K562 (cell line): ENCODE measurements around the gene THBS2. TPM values are rescaled to one million over a fixed set of nuclear protein-coding genes. Genes with fewer than 3 reads are reported as not detected.

Experiments used
- DDX20 ChIP-seq: fragments of 450-650 bp; IDR thresholded peaks from 2 replicates; pipeline ENCODE4 v1.6.1; 2016; ENCODE audit warnings: missing genetic modification characterization, low read depth, mild to moderate bottlenecking, missing compliant biosample characterization, moderate library complexity
- E2F3 ChIP-seq: fragments of 250-450 bp; sonication (Bioruptor Pico); IDR thresholded peaks from 2 replicates; pipeline ENCODE4 v1.4.0; 2020; ENCODE audit warnings: mild to moderate bottlenecking
- MAFF ChIP-seq: IDR thresholded peaks from 2 replicates; pipeline ENCODE4 v1.6.1; 2012; ENCODE audit warnings: low read length, improper control_type of control experiment
- MTA3 ChIP-seq: fragments of 450-650 bp; formaldehyde crosslinking; IDR thresholded peaks from 2 replicates; pipeline ENCODE4 v1.6.1; 2017; ENCODE audit warnings: mild to moderate bottlenecking, borderline replicate concordance
- RB1 ChIP-seq: fragments of 450-650 bp; IDR thresholded peaks from 2 replicates; pipeline ENCODE4 v1.6.1; 2017; ENCODE audit warnings: low read depth, mild to moderate bottlenecking
- ZNF444 ChIP-seq: fragments of 250-450 bp; sonication (Bioruptor Pico); IDR thresholded peaks from 2 replicates; pipeline ENCODE4 v1.4.0; 2020; ENCODE audit warnings: mild to moderate bottlenecking, moderate library complexity
- polyA plus RNA-seq, 8 experiments: library from polyadenylated mRNA; depleted of rRNA in 4 of 8; stranded (reverse) in 5 of 8; unstranded in 3 of 8; fragments of >200 nt; fragmentation: Nextera tagmentation in 2 of 8; fragmentation: Illumina TruSeq in 1 of 8; extraction: Ambion mirVana in 2 of 8; extraction: Trizol in 1 of 8; gene quantifications; 2 replicates each; pipeline versions ENCODE4 v1.2.1 to v1.2.3, GENCODE V29; 2011 to 2014; ENCODE audit warnings: inconsistent platforms in 1 of 8, missing spikeins in 1 of 8
- total RNA-seq, 7 experiments: library from RNA; depleted of rRNA in 6 of 7; stranded (reverse); fragments of >200 nt in 6 of 7; fragmentation: Illumina TruSeq in 2 of 7; extraction: Trizol in 2 of 7; gene quantifications; 2 replicates each; pipeline versions ENCODE4 v1.2.1 to v1.2.3, GENCODE V29; 2011 to 2021; ENCODE audit warnings: low replicate concordance in 1 of 7
- TF ChIP-seq, protein P1 (sequence below): fragments of 450-650 bp; IDR thresholded peaks from 2 replicates; pipeline ENCODE4 v1.6.1; 2017; ENCODE audit warnings: antibody characterized with exemption, mild to moderate bottlenecking
- TF ChIP-seq, protein P2 (sequence below): fragments of 450-650 bp; formaldehyde crosslinking; IDR thresholded peaks from 2 replicates; pipeline ENCODE4 v1.4.0; 2020; ENCODE audit warnings: mild to moderate bottlenecking, moderate library complexity
- TF ChIP-seq, protein P3 (sequence below): fragments of 450-650 bp; conservative IDR thresholded peaks from 2 replicates; pipeline ENCODE4 v1.6.1; 2016; ENCODE audit warnings: missing genetic modification characterization, low read depth, mild to moderate bottlenecking, control low read depth, missing compliant biosample characterization
- TF ChIP-seq, protein P4 (sequence below): fragments of 450-650 bp; formaldehyde crosslinking; IDR thresholded peaks from 2 replicates; pipeline ENCODE4 v1.4.0; 2022; ENCODE audit warnings: missing genetic modification characterization
- TF ChIP-seq, protein P5 (sequence below): sonication (generic); formaldehyde crosslinking; IDR thresholded peaks from 2 replicates; pipeline ENCODE4 v1.8.0; 2022; ENCODE audit warnings: missing genetic modification reagents, mild to moderate bottlenecking, borderline replicate concordance

Gene THBS2
- total and polyA plus RNA-seq, 9 of the 15 experiments (the other 6 are each of a cell fraction or from before 2014, with no cell fraction given): 0.03 to 0.11 (median 0.03) TPM; not detected in 6

DNA sequence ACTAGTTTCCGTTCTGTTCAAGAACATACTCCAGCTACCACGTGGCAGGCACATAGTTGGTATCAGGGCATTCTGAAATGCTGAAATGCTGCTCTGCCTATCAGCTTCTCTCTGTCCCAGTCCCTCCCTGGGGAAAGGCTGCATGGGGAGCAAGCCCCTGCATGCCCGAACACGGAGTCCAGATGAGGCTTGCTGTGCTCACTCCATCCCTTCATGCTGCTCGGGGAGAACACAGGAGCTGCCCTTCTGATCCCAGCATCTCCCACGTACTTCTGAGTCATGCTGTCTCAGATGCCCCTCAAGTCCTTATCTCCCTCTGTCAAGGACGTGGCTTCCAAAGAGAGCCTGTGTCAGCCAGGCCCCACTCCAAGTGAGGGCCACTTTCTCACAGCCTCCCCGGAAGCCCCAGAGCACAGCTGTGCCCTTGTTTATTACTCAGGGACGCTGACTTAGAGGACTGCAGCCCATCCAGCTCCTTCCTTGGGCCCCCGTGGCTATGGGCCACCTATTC lies 29.4 kb downstream of the THBS2 start (continued):
- TF ChIP-seq DDX20 (tag) (no peak), MTA3 (no peak), E2F3 (no peak), RB1 (no peak), ZNF444 (CRISPR knock-in tag) (no peak), MAFF (0 out of 2 replicates have a peak, but pooled peaks have one; percentile 8)
- TF ChIP-seq, protein P1, sequence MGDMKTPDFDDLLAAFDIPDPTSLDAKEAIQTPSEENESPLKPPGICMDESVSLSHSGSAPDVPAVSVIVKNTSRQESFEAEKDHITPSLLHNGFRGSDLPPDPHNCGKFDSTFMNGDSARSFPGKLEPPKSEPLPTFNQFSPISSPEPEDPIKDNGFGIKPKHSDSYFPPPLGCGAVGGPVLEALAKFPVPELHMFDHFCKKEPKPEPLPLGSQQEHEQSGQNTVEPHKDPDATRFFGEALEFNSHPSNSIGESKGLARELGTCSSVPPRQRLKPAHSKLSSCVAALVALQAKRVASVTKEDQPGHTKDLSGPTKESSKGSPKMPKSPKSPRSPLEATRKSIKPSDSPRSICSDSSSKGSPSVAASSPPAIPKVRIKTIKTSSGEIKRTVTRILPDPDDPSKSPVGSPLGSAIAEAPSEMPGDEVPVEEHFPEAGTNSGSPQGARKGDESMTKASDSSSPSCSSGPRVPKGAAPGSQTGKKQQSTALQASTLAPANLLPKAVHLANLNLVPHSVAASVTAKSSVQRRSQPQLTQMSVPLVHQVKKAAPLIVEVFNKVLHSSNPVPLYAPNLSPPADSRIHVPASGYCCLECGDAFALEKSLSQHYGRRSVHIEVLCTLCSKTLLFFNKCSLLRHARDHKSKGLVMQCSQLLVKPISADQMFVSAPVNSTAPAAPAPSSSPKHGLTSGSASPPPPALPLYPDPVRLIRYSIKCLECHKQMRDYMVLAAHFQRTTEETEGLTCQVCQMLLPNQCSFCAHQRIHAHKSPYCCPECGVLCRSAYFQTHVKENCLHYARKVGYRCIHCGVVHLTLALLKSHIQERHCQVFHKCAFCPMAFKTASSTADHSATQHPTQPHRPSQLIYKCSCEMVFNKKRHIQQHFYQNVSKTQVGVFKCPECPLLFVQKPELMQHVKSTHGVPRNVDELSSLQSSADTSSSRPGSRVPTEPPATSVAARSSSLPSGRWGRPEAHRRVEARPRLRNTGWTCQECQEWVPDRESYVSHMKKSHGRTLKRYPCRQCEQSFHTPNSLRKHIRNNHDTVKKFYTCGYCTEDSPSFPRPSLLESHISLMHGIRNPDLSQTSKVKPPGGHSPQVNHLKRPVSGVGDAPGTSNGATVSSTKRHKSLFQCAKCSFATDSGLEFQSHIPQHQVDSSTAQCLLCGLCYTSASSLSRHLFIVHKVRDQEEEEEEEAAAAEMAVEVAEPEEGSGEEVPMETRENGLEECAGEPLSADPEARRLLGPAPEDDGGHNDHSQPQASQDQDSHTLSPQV: no peak
- TF ChIP-seq, protein P2, sequence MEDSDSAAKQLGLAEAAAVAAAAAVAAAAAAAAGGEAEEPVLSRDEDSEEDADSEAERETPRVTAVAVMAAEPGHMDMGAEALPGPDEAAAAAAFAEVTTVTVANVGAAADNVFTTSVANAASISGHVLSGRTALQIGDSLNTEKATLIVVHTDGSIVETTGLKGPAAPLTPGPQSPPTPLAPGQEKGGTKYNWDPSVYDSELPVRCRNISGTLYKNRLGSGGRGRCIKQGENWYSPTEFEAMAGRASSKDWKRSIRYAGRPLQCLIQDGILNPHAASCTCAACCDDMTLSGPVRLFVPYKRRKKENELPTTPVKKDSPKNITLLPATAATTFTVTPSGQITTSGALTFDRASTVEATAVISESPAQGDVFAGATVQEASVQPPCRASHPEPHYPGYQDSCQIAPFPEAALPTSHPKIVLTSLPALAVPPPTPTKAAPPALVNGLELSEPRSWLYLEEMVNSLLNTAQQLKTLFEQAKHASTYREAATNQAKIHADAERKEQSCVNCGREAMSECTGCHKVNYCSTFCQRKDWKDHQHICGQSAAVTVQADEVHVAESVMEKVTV (CRISPR knock-in tag): no peak
- TF ChIP-seq, protein P3, sequence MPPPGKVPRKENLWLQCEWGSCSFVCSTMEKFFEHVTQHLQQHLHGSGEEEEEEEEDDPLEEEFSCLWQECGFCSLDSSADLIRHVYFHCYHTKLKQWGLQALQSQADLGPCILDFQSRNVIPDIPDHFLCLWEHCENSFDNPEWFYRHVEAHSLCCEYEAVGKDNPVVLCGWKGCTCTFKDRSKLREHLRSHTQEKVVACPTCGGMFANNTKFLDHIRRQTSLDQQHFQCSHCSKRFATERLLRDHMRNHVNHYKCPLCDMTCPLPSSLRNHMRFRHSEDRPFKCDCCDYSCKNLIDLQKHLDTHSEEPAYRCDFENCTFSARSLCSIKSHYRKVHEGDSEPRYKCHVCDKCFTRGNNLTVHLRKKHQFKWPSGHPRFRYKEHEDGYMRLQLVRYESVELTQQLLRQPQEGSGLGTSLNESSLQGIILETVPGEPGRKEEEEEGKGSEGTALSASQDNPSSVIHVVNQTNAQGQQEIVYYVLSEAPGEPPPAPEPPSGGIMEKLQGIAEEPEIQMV (tag): no peak
- TF ChIP-seq, protein P4, sequence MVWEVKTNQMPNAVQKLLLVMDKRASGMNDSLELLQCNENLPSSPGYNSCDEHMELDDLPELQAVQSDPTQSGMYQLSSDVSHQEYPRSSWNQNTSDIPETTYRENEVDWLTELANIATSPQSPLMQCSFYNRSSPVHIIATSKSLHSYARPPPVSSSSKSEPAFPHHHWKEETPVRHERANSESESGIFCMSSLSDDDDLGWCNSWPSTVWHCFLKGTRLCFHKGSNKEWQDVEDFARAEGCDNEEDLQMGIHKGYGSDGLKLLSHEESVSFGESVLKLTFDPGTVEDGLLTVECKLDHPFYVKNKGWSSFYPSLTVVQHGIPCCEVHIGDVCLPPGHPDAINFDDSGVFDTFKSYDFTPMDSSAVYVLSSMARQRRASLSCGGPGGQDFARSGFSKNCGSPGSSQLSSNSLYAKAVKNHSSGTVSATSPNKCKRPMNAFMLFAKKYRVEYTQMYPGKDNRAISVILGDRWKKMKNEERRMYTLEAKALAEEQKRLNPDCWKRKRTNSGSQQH (CRISPR knock-in tag): no peak
- TF ChIP-seq, protein P5, sequence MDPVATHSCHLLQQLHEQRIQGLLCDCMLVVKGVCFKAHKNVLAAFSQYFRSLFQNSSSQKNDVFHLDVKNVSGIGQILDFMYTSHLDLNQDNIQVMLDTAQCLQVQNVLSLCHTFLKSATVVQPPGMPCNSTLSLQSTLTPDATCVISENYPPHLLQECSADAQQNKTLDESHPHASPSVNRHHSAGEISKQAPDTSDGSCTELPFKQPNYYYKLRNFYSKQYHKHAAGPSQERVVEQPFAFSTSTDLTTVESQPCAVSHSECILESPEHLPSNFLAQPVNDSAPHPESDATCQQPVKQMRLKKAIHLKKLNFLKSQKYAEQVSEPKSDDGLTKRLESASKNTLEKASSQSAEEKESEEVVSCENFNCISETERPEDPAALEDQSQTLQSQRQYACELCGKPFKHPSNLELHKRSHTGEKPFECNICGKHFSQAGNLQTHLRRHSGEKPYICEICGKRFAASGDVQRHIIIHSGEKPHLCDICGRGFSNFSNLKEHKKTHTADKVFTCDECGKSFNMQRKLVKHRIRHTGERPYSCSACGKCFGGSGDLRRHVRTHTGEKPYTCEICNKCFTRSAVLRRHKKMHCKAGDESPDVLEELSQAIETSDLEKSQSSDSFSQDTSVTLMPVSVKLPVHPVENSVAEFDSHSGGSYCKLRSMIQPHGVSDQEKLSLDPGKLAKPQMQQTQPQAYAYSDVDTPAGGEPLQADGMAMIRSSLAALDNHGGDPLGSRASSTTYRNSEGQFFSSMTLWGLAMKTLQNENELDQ (CRISPR knock-in tag): no peak
